AG04450 (cell line): ENCODE measurements around the gene TAX1BP1. TPM values are rescaled to one million over a fixed set of nuclear protein-coding genes. Genes with fewer than 3 reads are reported as not detected.

Experiments used
- CTCF ChIA-PET: fragments of 300-600, 350-600 bp; formaldehyde crosslinking; extraction: SDS; loops from one replicate; lab custom pipeline; 2022; ENCODE audit warnings: antibody characterized with exemption, inconsistent platforms; lab: Charles Lee
- POLR2A ChIA-PET: fragments of 350-600 bp; formaldehyde crosslinking; extraction: SDS; loops from one replicate; lab custom pipeline; 2021; ENCODE audit warnings: antibody characterized with exemption, inconsistent platforms; lab: Yijun Ruan, JAX
- DNase-seq: peaks from one replicate; pipeline ENCODE4 v3.0.0-alpha.2; 2011; ENCODE audit warnings: low read depth, low spot score
- H3K27ac ChIP-seq: one replicate; pipeline ENCODE4 v1.5.1; 2012; ENCODE audit warnings: low read depth, low read length, control low read depth
- H3K27me3 ChIP-seq: one replicate; pipeline ENCODE4 v1.6.0; 2012; ENCODE audit warnings: low read length; ENCODE audit not compliant: control insufficient read depth, insufficient read depth
- H3K4me3 ChIP-seq: 2 replicates; pipeline ENCODE4 v1.5.1; 2011; ENCODE audit warnings: mild to moderate bottlenecking, low read depth, low read length, control low read depth
- H3K9me3 ChIP-seq: 2 replicates; pipeline ENCODE4 v1.5.1; 2012; ENCODE audit warnings: low read length; ENCODE audit not compliant: control insufficient read depth, insufficient read depth
- CTCF ChIP-seq: IDR thresholded peaks from 2 replicates; pipeline ENCODE4 v1.5.1; 2011; ENCODE audit warnings: low read depth, low read length, control low read depth, inconsistent platforms
- polyA plus RNA-seq: library from polyadenylated mRNA; depleted of rRNA; stranded (reverse); fragments of >200 nt; gene quantifications from 2 replicates; pipeline ENCODE4 v1.2.3, GENCODE V29; 2011

TAX1BP1 gene
- polyA plus RNA-seq, 1 experiment: 116 TPM

- Histone ChIP-seq H3K27ac (peak overlapping the region; percentile 79), H3K27me3 (no peaks in the 10 kb centered on the region), H3K9me3 (peaks cover 4% of the 10 kb centered on the region; the same call in 1 of the 2 replicates), H3K4me3 (peak overlapping the region; percentile 21; the same call in 1 of the 2 replicates)
- TF ChIP-seq CTCF: peak; percentile 80
- ChIA-PET CTCF (interaction anchor here (0.6 to 2.4 kb wide), 23 partner anchors 9 to 550 kb away, joined by 3 to 19 read pairs (median 4); no protein-coding TSS in a partner anchor), POLR2A (interaction anchor here (1.2 kb wide), 1 partner anchor 83 kb away, joined by 3 read pairs; the partner anchor contains the start of gene HIBADH)
- peak; percentile 51 for DNase-seq
Observed at GRCh38 chr7:27745064-27745583, 5.2 kb downstream of the TAX1BP1 start.

DNA sequence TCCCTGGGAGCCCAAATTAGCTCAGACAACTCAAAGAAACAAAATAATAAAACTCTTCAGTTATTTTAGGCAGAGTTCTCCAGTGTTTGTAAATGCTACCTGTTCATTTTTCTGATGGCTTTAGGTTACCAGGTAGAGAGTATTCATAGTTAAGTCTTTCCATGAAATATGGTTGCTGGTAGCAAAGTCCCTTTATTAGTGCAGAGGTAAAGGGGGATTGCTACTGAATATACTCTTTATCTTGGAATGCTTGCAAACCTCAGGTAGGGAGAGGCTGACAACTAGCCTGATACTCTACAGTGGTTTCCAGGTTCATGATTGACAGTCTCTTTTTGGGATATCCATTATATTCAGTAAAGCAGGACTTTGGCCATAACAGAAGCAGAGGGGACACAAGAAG is 6.5 kb downstream of the TAX1BP1 start:
- Histone ChIP-seq H3K27ac (no peak overlapping the region), H3K4me3 (no peak overlapping the region), H3K9me3 (no peaks in the 10 kb centered on the region), H3K27me3 (no peaks in the 10 kb centered on the region)
- ChIA-PET CTCF (interaction anchor here (0.7 to 2.4 kb wide), 6 partner anchors 30 to 783 kb away, joined by 3 to 19 read pairs (median 8); no protein-coding TSS in a partner anchor), POLR2A (interaction anchor here (1.2 kb wide), 1 partner anchor 84 kb away, joined by 3 read pairs; the partner anchor contains the start of gene HIBADH)
- TF ChIP-seq CTCF: no peak
- no peak for DNase-seq

DNA sequence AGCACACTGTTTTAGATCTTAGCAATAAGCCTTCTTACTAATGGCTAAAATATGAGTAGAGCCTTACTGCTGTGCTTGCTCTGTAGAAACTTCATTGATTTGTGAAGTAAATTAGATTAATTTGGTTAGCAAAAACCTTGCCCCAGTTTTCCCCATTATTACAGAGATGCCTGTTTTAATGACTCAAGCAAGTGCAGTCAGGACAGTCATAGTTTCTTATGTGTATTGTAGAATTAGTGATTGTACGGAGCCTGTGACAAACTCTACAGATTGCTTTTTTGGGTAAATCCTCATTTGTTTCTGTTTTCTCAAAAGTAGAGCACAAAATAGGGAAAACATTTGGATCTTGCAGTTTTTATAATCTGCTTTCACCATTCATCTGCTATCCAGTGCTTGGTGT is 7.0 kb downstream of the TAX1BP1 start:
- POLR2A ChIA-PET: no interaction called here
- no peak for TF ChIP-seq CTCF
- DNase-seq: no peak
- CTCF ChIA-PET: no interaction called here
- Histone ChIP-seq H3K4me3 (no peak overlapping the region), H3K27me3 (no peaks in the 10 kb centered on the region), H3K27ac (no peak overlapping the region), H3K9me3 (no peaks in the 10 kb centered on the region)

DNA sequence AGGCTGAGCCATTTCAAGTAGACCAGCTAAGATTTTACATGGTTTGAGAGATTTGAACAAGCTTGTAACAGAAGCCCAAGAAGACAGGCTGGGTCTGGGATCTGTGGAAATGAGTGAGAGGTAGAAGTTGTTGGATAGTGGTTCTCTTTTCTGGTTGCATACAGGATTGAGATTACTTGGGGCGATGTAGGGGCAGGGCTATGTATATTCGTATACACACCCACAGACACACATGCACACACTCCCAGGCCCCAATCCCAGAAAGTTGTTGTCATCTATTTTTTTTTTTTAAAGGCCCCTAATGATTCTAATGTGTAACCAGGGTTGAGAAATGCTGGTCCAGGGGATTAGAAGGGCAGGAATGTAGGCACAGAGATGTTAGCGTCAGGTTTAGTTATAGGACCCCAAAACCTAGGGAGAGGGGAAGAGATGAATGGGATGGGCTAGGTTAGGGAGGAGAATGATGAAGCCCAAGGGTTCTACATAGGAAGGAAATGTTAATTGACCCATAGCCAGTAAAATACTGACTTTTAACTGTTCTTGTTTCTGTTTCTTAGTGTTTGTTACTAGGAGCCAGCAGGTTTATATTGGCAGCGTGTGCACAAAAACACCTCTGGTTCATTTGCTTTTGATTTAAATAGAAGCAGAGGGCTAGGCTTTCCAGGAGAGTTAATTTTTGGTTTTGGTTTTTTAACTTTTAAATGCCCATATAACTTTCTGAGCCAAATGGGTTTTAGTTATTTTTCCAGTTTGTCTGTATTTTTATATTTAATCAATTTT is 7.8 kb downstream of the TAX1BP1 start:
- no peak for TF ChIP-seq CTCF
- POLR2A ChIA-PET: interaction anchor here (1.8 kb wide), 1 partner anchor 7 kb away, joined by 4 read pairs; no protein-coding TSS in a partner anchor
- no peak for DNase-seq
- Histone ChIP-seq H3K27ac (no peak overlapping the region), H3K4me3 (no peak overlapping the region), H3K27me3 (no peaks in the 10 kb centered on the region), H3K9me3 (no peaks in the 10 kb centered on the region)
- CTCF ChIA-PET: no interaction called here

- no peaks in the 10 kb centered on the region for H3K9me3 ChIP-seq
- CTCF ChIA-PET: interaction anchor here (1.6 kb wide), 1 partner anchor 554 kb away, joined by 3 read pairs; no protein-coding TSS in a partner anchor
- H3K27me3 ChIP-seq: no peaks in the 10 kb centered on the region
- no peak overlapping the region for H3K27ac ChIP-seq
- POLR2A ChIA-PET: no interaction called here
- no peak overlapping the region for H3K4me3 ChIP-seq
- no peak for TF ChIP-seq CTCF
- DNase-seq: no peak
Observed at GRCh38 chr7:27750316-27750715, 10.4 kb downstream of the TAX1BP1 start.
